NCI-H2196 treated with DMSO at 0.1 percent for 48 hours (cell line): ENCODE measurements around the gene RTL1.

Experiments
- DNase-seq: peaks from one replicate; lab custom pipeline; 2025; ENCODE audit not compliant: unreplicated experiment; lab: John Stamatoyannopoulos, UW

RTL1 gene

DNA sequence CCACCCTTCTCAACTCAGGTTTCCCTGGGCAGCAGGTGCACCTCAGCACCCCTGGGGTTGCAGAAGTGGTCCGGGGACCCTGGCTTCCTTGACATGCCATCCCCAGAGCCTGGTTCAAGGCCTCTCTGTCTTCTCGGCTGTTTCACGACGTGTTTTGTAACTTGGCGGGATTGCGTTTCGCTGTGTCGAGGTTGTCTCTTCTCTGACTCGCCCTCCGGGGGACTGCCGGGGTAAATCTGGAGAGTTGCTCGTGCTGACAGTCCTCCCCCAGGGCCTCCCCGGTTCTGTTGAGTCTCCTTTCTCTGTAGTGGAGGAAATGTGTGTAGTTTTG, 52.0 kb downstream of the RTL1 start:
- DNase-seq, result no peak

DNA sequence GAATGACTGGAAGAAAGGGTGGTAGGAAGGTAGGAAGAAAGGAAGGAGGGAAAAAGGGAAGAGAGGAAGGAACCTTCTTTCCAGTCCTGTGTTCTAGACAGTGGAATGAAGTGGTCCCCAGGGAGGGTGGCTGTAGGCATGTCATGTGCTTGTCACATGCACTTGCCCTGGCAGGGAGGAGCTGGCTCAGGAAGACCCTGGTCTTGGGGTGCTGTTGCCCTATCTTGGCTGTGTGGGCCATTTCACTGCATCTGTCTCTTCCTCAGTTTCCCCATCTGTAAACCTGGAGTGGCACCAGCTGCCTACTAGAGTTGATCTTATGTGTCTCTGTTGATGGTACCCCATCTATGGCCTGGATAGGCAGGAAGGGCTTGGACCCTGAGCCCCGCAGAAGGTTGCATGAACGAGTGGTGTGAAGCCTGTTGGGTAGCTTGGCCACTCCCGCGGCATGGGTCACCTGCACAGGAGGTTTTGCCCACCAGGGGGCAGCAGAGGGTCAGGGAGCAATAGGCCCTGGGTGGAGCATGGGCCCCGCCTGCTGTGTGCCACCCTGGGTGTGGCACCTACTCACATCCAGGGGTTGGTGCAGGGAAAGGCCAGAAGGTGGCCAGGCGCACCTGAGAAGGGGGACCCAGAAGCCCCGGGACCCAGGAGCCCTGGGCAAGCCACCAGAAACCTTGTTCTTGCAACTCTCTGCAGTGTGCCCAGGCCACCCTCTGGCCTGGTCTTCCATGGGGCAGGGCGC, 52.5 kb downstream of the RTL1 start:
- no peak for DNase-seq

GRCh38 chr14:100849115-100849781, 54.3 kb downstream of the RTL1 start:
- DNase-seq, result no peak

DNA sequence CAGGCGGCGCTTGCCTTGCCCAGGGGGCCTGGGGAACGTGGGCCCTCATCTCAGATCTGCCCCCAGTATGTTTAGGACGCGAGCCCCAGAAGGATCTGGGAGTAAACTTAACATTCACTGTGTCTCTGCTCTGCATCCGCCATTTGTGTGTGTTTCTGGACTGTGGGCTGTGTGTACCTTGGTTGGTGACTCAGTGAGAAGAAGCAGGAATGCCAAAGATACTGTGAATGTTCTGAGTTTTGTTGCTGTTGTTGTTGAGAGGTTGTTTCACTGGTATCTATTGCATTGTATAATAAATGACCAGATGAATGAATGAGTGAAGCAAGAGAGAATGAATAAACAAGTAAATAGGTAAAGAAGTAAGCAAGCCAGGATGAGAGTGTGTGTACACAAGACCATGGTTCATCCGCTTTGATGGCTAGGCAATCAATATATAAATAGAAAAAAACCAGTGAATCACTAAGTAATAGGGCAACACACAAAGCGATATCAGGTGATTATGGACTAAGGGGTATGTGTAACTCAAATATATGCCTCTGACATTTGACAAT, 57.1 kb downstream of the RTL1 start:
- DNase-seq, result no peak

DNA sequence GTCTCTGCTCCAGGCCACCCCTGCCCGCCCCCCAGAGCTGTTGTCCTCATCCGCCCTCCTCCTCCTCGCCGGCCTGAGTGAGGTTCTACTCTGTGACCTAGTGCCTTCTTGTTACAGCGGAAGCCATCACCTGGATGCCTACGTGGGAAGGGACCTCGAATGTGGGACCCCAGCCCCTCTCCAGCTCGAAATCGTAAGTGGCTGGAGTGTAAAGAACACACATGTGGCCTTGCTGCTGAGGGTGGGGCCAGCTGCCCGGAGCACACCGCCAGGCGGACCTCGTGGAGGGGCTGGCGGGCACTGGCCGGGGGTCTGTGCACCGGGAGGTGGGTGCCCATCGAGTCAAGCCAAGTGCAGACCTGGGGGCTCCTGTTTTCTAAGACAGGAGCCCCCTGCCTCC, 58.2 kb downstream of the RTL1 start:
- DNase-seq, result no peak

- DNase-seq, result no peak
These were observed 58.7 kb downstream of the RTL1 start for GRCh38 chr14:100844846-100845245.

GRCh38 chr14:100844421-100844820, 59.1 kb downstream of the RTL1 start:
- no peak for DNase-seq

- DNase-seq, result no peak
These were observed 59.5 kb downstream of the RTL1 start for GRCh38 chr14:100844082-100844408.

GRCh38 chr14:100842799-100843198, 60.7 kb downstream of the RTL1 start:
- DNase-seq, result no peak

DNA sequence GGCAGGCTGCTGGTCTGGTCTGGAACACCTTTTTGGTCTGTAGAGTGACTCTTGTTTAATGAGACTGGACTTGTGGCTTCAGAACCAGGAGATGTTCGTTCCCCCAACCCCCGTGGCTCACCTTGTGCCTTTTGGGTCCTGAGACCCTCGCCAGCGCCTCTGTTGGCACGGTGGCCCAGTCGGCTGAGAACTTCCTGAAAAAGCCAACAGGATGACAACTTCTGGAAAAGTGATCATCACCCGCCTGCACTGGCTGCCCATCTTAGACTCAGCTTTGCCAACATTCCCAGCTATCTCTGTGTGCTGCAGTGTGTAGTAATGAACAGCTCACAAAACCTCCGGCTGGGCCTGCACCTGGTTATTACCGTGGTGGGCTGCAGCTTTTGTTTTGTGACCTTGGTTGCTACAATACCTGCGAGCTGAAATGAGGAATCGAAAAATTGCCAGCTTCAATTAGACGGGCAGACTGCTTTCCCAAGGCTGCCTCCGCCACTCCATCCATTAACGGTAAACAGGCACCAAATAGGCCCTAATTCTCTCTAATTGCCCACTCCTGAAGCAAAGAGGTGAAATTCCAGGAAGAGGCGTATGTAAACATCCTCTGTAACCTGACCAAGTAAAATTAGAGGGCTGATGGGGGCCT, 61.6 kb downstream of the RTL1 start:
- no peak for DNase-seq

- no peak for DNase-seq
These were observed 62.3 kb downstream of the RTL1 start for GRCh38 chr14:100841066-100841760.

DNA sequence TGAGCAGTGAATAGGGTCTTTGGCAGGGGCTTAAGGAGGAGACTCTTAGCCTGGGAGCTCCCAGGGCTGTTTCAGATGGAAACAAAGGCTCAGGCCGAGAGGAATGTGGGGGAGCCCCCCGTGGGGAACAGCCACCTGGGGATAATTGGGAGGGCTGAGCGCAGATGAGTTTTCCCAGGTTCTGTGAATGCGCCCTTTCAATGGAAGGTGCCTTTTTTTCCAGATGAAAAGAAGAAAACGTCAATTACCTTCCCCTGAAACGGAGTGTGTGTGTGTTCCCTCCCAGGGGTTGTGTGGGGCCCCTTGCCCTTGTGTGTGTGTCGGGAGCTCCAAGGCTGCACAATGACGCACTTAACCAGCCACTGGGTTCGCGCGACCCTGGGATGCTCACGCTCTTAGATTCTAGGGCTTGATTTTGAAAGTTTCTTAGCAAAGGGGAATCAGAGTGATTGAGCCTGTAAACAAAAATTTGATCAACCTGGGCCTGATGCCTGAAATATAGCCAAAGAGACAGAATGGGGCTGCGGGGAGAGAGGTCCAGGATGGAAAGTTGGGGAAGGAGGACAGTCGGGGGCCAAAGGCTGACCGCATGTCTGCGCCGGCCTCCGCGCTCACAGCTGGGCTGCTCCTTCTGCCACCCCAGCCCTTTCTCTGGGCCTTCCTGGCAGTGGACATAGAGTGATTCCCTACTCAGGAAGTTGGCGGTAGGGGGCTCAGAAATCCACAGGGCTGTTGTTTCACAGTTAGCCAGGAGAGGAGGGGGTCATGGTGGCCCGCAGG, 63.0 kb downstream of the RTL1 start:
- DNase-seq, result no peak

DNA sequence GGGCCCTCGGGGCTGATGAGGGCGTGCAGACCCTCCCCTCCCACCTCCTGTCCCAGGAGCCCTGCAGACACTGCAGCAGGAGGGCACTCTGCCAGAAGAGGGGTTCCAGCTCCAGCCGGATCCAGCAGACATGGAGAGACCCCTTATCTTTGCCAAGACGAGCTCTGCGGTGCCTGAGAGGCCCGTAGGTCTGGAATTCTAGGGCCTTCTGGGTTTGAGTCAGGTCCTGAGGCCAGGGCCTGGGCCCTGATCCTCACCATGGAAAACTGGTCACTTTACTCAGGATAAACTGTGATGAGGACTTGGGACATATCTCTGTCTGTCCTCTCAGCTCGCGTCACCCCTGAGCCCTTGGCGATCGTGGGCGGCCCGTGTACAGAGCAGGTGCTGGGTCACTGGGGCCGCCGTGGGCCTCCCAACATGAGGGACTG, 63.8 kb downstream of the RTL1 start:
- DNase-seq, result no peak

- no peak for DNase-seq
These were observed 64.3 kb downstream of the RTL1 start for GRCh38 chr14:100839315-100839585.

GRCh38 chr14:100838493-100839314, 64.8 kb downstream of the RTL1 start:
- no peak for DNase-seq

- DNase-seq, result no peak
These were observed 65.6 kb downstream of the RTL1 start for GRCh38 chr14:100837805-100838350.

GRCh38 chr14:100836941-100837804, 66.3 kb downstream of the RTL1 start:
- no peak for DNase-seq

DNA sequence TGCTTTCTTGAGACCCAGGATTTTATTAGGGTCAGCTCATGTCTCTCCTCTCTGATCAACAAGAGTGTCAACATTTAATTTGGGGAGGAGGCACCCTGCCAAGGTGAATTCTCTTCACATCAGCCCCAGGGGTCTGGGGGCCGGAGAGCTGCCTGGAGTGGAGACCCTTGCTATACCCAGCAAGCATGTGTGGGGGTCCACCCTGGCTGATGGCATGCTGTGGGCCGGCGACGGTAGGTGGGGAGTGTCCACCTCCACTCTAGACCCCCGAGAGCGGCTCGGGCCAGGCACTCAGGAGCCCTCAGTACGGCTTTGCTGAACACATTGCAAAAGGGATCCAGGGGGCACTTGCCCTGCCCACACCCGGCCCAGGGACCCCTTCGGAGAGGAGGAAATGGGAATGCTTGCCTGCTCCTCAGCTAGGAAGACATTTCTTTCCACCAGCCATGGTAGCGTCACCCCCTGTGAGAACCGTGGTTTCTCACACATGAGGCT, 67.2 kb downstream of the RTL1 start:
- no peak for DNase-seq
